Measurements from ENCODE around the gene PRSS36.

Gene PRSS36

GRCh38 chr16:31093132-31093703 is 56.6 kb downstream of the PRSS36 start:
- H3K4me3 ChIP-seq (ENCODE audit: low read length): peak overlapping the region; percentile 92; the same call in 1 of the 2 replicates

GRCh38 chr16:31092330-31092729 is 57.5 kb downstream of the PRSS36 start:
- TF ChIP-seq ZNF274 (IDR thresholded peaks at IDR 0.05; ENCODE audit: low read depth, low read length): no peak

More at GRCh38 chr16:31093132-31093703, 56.6 kb downstream of the PRSS36 start:
- no peak for TF ChIP-seq ZNF274 (IDR thresholded peaks at IDR 0.05; ENCODE audit: low read depth, low read length)

GRCh38 chr16:31090540-31090939 is 59.3 kb downstream of the PRSS36 start:
- no peak for TF ChIP-seq ZNF274 (IDR thresholded peaks at IDR 0.05; ENCODE audit: low read depth, low read length)
- no peak overlapping the region for H3K4me3 ChIP-seq (ENCODE audit: low read length)

More at GRCh38 chr16:31092330-31092729, 57.5 kb downstream of the PRSS36 start:
- H3K4me3 ChIP-seq (ENCODE audit: low read length): no peak overlapping the region

GRCh38 chr16:31089199-31089598 is 60.7 kb downstream of the PRSS36 start:
- no peak for TF ChIP-seq ZNF274 (IDR thresholded peaks at IDR 0.05; ENCODE audit: low read depth, low read length)
- no peak overlapping the region for H3K4me3 ChIP-seq (ENCODE audit: low read length)
